Naive B cell (primary cell): ENCODE measurements around the gene MESD. TPM values are rescaled to one million over a fixed set of nuclear protein-coding genes. Genes with fewer than 3 reads are reported as not detected.
A peak's percentile ranks its signal among the peaks of the same experiment; 100 is the strongest.

Experiments
- ATAC-seq, 2 donors: fragments of 150-1000 bp; cut with Tn5 transposase; 2 replicates each; pipeline ENCODE4 v1.10.0; 2021; ENCODE audit warnings: low read depth in 2 of 2, mild to moderate bottlenecking in 2 of 2, moderate library complexity in 2 of 2
- DNase-seq: peaks from one replicate; pipeline ENCODE4 v3.0.0; 2022
- H3K27ac Mint-ChIP-seq, 6 donors: one replicate each; pipeline ENCODE4 v1.8.0; 2020 to 2022; ENCODE audit warnings: mild to moderate bottlenecking in 6 of 6, mixed read lengths in 6 of 6, moderate library complexity in 5 of 6, inconsistent platforms in 2 of 6
- H3K27me3 Mint-ChIP-seq, 3 donors: one replicate each; pipeline ENCODE4 v1.8.0; 2021 to 2022; ENCODE audit warnings: mixed read lengths in 3 of 3, mild to moderate bottlenecking in 1 of 3
- H3K36me3 Mint-ChIP-seq, 2 donors: one replicate each; pipeline ENCODE4 v1.8.0; 2020 to 2022; ENCODE audit warnings: mixed read lengths in 2 of 2, inconsistent platforms in 1 of 2, mild to moderate bottlenecking in 1 of 2
- H3K4me1 Mint-ChIP-seq, 3 donors: one replicate each; pipeline ENCODE4 v1.8.0; 2020 to 2022; ENCODE audit warnings: mixed read lengths in 3 of 3, inconsistent platforms in 1 of 3, mild to moderate bottlenecking in 1 of 3, moderate library complexity in 1 of 3
- H3K4me3 Mint-ChIP-seq, 8 donors: one replicate each; pipeline ENCODE4 v1.8.0; 2020 to 2022; ENCODE audit warnings: mild to moderate bottlenecking in 8 of 8, mixed read lengths in 8 of 8, moderate library complexity in 8 of 8, inconsistent platforms in 2 of 8
- H3K9me3 Mint-ChIP-seq, 7 donors: one replicate each; pipeline ENCODE4 v1.8.0; 2020 to 2022; ENCODE audit warnings: mixed read lengths in 7 of 7, mild to moderate bottlenecking in 5 of 7, inconsistent platforms in 2 of 7, moderate library complexity in 1 of 7
- polyA plus RNA-seq, 6 donors: library from polyadenylated mRNA; unstranded; fragments of 300-500 nt; fragmentation: Illumina TruSeq; gene quantifications; one replicate each; pipeline ENCODE4 v1.2.3, GENCODE V29; 2021; ENCODE audit warnings: low read depth in 6 of 6

MESD gene
- polyA plus RNA-seq, 6 donors from 2014 or later = 16.0 to 24.8 (median 20.4) TPM

DNA sequence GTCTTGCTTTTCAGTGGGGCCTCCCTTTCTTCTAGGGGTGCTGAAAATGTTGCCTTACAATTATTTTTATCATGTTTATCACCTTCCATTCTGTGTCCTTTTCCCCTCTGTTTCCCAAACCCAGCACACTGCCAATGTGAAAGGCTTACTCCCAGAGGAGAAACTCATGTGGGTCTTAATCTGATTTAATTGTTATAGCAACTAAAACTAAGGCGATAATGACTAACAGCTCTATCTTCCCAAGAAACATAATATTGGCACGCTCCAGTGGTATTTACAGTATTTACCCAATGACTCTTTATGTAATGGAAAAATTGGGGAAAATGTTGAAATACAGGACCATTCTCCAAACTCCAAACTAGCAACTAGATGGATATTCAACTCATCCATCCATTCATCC, 58.4 kb downstream of the MESD start:
- no peak overlapping the region for H3K27ac Mint-ChIP-seq
- DNase-seq (no peak), ATAC-seq (no peak)
- peaks cover 0 to 11% (median 0%) of the 10 kb centered on the region in 3 donors for H3K4me1 Mint-ChIP-seq
- no peak overlapping the region for H3K4me3 Mint-ChIP-seq
- peaks cover 0 to 3% (median 0%) of the 10 kb centered on the region in 7 donors for H3K9me3 Mint-ChIP-seq
- H3K36me3 Mint-ChIP-seq = peaks cover 0 to 7% of the 10 kb centered on the region in 2 donors
- H3K27me3 Mint-ChIP-seq = no peaks in the 10 kb centered on the region

DNA sequence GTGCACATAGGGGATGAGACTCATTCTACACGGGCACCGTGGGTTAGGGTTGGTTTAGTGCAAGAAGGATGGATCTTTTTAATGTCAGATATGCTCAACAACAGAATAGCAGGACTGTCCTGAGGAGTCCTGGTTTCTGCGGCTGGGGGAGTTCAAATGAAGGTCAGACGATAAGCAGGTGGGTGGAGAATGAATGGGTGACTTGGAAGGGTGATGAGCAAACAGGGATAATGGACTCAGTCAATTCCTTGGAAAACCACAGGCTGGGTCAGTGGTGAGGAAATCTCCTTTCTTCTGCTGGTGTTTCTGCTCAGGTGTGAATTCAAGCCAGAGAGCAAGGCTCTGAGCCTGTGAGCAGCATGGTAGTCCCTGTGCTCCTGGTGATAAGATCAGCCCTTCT, 59.9 kb downstream of the MESD start:
- Mint-ChIP-seq H3K9me3 (peaks cover 0 to 3% (median 0%) of the 10 kb centered on the region in 7 donors), H3K27me3 (no peaks in the 10 kb centered on the region)

DNA sequence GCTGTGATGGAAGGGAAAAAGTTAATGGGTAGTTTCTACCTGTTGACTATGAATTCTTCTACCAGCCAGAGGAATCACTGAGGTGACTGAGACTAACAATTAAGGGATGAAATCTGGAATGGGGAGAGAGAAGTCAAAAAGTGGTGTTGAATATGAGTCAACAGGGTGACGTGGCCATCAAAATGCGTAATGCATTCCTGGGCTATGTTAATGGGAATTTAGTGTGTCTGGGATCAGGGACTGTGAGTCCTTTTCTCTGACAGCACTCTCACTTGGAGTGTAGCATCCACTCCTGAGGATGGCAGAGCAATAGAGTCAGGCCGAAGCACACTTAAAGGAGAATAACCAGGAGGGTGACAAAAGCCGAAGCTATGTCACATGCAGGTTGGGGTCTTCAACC, 60.4 kb downstream of the MESD start:
- DNase-seq (no peak), ATAC-seq (no peak)
- Mint-ChIP-seq H3K27me3 (no peaks in the 10 kb centered on the region), H3K36me3 (no peaks in the 10 kb centered on the region), H3K4me3 (peak overlapping the region in 1 of 8 donors; percentile 43), H3K4me1 (peaks cover 0 to 4% (median 0%) of the 10 kb centered on the region in 3 donors), H3K9me3 (peaks cover 0 to 3% (median 0%) of the 10 kb centered on the region in 7 donors), H3K27ac (no peak overlapping the region)

More for the DNA sequence above, 59.9 kb downstream of the MESD start:
- DNase-seq (no peak), ATAC-seq (no peak)
- peak overlapping the region in 1 of 6 donors; percentile 23 for H3K27ac Mint-ChIP-seq
- peaks cover 0 to 3% of the 10 kb centered on the region in 2 donors for H3K36me3 Mint-ChIP-seq
- H3K4me1 Mint-ChIP-seq = peaks cover 0 to 8% (median 0%) of the 10 kb centered on the region in 3 donors
- H3K4me3 Mint-ChIP-seq = no peak overlapping the region

DNA sequence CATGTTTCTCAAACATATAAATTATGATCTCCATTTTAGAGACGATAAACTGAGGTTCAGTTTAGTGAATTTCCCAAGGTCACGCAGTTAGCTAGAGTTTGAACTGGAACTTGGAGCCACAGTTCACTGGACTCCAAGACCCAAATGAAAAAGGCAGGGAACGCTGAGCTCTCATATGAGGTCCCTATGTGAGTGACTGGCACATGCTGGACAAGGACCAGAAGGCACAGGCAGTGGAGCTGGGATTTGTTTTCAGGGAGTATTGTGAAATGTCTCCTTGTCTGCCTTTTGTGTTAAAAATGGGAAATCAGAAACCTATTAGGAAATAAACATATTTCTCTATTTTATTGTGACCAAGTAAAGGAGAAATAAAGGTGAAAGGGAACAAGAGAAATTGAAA, 63.5 kb downstream of the MESD start:
- Mint-ChIP-seq H3K36me3 (peaks cover 9 to 10% of the 10 kb centered on the region in 2 donors), H3K27ac (peak overlapping the region in 1 of 6 donors; percentile 22), H3K4me3 (no peak overlapping the region), H3K9me3 (no peaks in the 10 kb centered on the region), H3K27me3 (no peaks in the 10 kb centered on the region), H3K4me1 (peaks cover 2 to 5% (median 4%) of the 10 kb centered on the region in 3 donors)
- DNase-seq (no peak), ATAC-seq (no peak)

DNA sequence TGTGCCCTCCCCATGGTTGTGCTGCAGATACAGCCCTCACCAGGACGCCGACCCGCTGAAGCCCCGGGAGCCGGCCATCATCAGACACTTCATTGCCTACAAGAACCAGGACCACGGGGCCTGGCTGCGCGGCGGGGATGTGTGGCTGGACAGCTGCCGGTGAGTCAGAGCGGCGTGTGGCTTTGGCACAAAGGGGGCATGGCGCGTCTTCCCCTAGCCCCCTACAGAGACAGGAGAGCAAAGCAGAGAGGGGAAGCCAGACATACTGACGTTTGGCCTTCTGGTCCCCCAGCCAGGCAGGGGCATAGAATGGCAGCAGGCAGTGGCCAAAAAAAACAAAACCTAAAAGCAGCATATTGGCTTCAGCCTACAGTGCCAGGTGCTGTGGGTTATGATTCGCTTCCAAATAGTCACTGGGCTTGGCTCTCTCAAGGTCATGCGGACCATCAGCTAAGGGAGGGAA, 64.0 kb downstream of the MESD start:
- H3K36me3 Mint-ChIP-seq = peaks cover 9 to 10% of the 10 kb centered on the region in 2 donors
- no peak overlapping the region for H3K4me3 Mint-ChIP-seq
- ATAC-seq (no peak), DNase-seq (no peak)
- H3K4me1 Mint-ChIP-seq = peaks cover 2 to 5% (median 4%) of the 10 kb centered on the region in 3 donors
- H3K27ac Mint-ChIP-seq = peak overlapping the region in 1 of 6 donors; percentile 76
- no peaks in the 10 kb centered on the region for H3K9me3 Mint-ChIP-seq
- no peaks in the 10 kb centered on the region for H3K27me3 Mint-ChIP-seq

DNA sequence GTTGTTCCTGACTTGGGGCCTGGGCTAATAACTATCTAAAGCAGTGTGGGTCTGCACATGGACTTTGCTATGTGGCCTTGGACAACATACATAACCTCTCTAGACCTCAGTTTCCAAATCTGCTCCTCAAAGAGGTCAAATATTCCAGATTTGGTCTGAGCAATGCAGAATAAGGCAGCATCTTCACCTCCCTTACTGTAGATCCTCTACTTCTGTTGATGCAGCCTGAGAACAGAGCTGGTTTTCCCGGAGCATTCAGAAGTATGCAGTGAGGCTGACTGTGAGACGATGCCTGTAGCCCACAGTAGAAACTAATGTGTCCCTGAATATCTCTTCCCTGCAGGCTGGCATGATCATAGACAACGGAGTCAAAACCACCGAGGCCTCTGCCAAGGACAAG, 65.3 kb downstream of the MESD start:
- H3K27ac Mint-ChIP-seq = no peak overlapping the region
- peaks cover 9 to 10% of the 10 kb centered on the region in 2 donors for H3K36me3 Mint-ChIP-seq
- peaks cover 2 to 5% (median 4%) of the 10 kb centered on the region in 3 donors for H3K4me1 Mint-ChIP-seq
- H3K9me3 Mint-ChIP-seq = no peaks in the 10 kb centered on the region
- DNase-seq (no peak), ATAC-seq (no peak)
- H3K4me3 Mint-ChIP-seq = no peak overlapping the region
- H3K27me3 Mint-ChIP-seq = no peaks in the 10 kb centered on the region

DNA sequence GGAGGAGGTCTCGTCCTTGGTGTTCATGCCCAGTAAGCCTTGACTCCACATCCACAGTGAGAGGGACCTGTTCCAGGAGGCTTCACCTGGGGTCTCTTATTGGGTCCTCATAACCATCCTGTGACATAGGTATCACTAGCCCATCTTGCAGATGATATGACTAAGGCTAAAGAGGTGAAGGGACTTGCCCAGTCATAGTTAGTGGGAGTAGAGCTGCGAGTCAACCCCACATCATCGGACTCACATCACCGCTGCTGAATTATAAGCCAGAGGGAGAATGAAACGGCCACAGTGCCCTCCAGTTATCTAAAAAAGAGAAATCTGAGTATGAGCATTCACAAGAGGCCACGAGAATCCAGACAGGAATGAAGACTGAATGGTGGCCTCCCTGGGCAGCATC, 66.0 kb downstream of the MESD start:
- ATAC-seq (no peak), DNase-seq (no peak)
- H3K27me3 Mint-ChIP-seq = no peaks in the 10 kb centered on the region
- no peak overlapping the region for H3K27ac Mint-ChIP-seq
- H3K4me3 Mint-ChIP-seq = no peak overlapping the region
- peaks cover 9 to 10% of the 10 kb centered on the region in 2 donors for H3K36me3 Mint-ChIP-seq
- no peaks in the 10 kb centered on the region for H3K9me3 Mint-ChIP-seq
- peaks cover 2 to 5% (median 4%) of the 10 kb centered on the region in 3 donors for H3K4me1 Mint-ChIP-seq

DNA sequence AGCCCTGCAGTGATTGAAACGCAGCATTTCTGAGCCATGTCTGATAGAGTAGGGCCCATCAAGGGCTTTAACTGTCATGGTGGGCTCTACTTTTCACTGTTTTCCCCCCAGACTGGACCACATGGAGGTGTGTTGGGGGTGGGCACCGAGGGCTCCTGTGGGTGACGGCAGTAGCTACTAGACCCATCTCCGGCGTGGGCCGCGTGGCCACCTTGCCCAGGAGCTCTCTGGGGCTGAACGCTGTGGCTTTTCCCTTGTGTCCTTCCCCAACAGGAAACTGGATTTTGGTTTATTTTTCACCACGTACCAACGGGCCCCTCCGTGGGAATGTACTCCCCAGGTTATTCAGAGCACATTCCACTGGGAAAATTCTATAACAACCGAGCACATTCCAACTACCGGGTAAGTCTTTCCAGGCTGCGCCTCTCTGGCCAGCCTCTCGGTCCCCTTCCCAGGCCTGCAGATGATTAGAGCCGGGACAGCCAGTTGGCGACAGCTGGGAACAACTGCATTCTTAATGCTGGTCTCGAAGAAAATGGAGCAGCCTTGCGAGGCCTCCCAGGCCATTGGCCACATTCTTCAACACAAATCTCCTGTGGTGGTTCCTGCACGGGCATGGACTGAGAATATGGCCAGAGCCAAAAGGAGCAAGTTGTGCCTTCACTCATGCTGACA, 67.7 kb downstream of the MESD start:
- H3K36me3 Mint-ChIP-seq = peaks cover 9 to 10% of the 10 kb centered on the region in 2 donors
- H3K4me1 Mint-ChIP-seq = peaks cover 2 to 5% (median 4%) of the 10 kb centered on the region in 3 donors
- no peaks in the 10 kb centered on the region for H3K27me3 Mint-ChIP-seq
- DNase-seq = no peak
- no peak overlapping the region for H3K4me3 Mint-ChIP-seq
- no peaks in the 10 kb centered on the region for H3K9me3 Mint-ChIP-seq
- H3K27ac Mint-ChIP-seq = no peak overlapping the region
- ATAC-seq = no peak

DNA sequence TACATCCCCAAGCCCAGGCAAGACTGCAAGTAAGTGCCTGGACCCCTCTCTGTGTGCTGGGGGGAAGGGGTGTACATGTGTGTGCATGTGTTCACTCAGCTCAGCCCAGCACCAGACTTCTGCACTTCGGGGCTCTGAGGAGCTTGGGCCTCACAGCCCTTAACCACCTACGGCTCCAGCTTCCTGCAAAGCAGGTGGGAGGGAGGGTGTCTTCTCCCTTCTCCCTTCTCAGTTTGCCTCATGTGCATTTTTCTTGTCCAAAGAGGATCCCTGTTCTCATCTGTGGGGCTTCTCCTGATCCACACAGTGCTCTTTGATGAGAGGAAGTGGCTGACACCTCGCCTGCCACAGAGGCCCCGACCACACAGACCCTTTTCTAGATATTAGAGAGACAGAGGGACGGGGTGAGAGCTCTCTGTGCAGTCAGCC, 69.3 kb downstream of the MESD start:
- Mint-ChIP-seq H3K4me3 (no peak overlapping the region), H3K9me3 (no peaks in the 10 kb centered on the region), H3K36me3 (peaks cover 9 to 10% of the 10 kb centered on the region in 2 donors), H3K4me1 (peaks cover 0 to 5% (median 2%) of the 10 kb centered on the region in 3 donors), H3K27ac (no peak overlapping the region), H3K27me3 (no peaks in the 10 kb centered on the region)
- ATAC-seq = no peak
- no peak for DNase-seq

DNA sequence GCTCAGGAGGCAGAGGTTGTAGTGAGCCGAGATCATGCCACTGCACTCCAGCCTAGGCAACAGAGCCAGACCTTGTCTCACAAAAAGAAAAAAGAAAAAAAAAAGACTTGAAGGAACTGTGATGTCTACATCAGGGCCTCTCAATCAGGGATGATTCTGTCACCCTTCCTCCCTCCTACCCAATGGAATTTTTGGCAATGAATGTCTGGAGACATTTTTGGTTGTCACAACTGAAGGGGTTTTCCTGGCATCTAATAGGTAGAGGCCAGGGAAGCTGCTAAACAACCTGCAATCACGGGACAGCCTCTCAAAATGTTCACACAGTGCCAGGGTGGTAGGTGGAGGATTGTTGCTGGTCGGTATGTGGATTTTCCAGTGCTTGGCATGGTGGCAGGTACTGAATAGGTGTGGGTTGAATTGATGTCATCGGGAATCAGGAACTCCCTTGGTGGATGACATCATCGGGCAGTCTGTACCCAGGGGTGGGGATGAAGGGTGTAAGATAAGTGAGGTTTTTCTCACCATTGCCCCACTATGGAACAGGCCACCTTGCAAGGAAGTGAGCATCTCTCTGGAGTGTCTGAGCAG, 71.3 kb downstream of the MESD start:
- no peak for ATAC-seq
- H3K27me3 Mint-ChIP-seq = no peaks in the 10 kb centered on the region

DNA sequence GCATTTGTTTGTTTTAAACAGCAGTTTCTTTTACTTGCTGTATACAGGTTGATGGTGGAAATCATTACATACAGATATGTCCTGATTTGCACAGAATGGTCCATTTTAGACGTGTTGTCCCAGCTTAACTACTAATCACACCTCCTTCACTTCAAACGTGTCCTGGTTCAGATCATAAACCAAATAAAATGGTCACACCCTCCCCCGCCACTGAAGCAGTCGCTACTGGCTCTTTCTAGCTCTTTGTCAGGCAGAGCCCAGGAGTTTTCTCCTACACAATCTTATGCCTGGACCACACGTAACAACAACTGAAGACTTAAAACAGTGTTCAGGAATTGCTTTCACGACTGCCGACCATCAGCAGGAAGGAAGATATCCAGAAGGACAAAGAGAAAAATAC, 73.6 kb downstream of the MESD start:
- Mint-ChIP-seq H3K4me1 (no peaks in the 10 kb centered on the region), H3K4me3 (no peak overlapping the region)

More for the DNA sequence above, 71.3 kb downstream of the MESD start:
- Mint-ChIP-seq H3K9me3 (no peaks in the 10 kb centered on the region), H3K27ac (peak overlapping the region in 2 of 6 donors; percentile 23 to 44), H3K36me3 (peaks cover 9 to 10% of the 10 kb centered on the region in 2 donors), H3K4me3 (no peak overlapping the region), H3K4me1 (peaks cover 0 to 5% (median 2%) of the 10 kb centered on the region in 3 donors)
- DNase-seq = no peak

DNA sequence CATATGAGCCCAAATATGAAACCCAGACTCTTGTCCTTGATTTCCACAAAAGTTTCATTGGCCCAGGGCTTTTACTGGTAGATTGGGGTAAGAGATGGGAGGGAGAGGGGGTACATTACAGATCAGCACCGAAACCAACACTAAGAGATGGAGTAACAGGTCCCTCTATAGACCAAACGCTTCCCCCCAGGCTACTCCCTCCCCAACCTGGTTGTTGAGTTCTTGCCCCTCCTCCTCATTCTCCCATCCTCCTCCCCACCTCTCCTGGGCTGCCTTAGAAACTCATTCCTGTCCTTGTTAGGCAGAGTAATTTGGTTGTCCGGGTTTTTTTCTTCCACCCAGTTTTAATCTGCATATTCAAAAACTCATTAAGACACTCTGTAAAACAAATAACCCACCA, 74.1 kb downstream of the MESD start:
- ATAC-seq (no peak), DNase-seq (no peak)
- Mint-ChIP-seq H3K9me3 (no peaks in the 10 kb centered on the region), H3K36me3 (peaks cover 6% of the 10 kb centered on the region in 2 donors), H3K27ac (no peak overlapping the region), H3K4me3 (no peak overlapping the region), H3K27me3 (no peaks in the 10 kb centered on the region), H3K4me1 (no peaks in the 10 kb centered on the region)

More for the DNA sequence above, 73.6 kb downstream of the MESD start:
- Mint-ChIP-seq H3K36me3 (peaks cover under 1% of the 10 kb centered on the region in 2 donors), H3K27me3 (no peaks in the 10 kb centered on the region), H3K9me3 (no peaks in the 10 kb centered on the region), H3K27ac (no peak overlapping the region)
- DNase-seq (no peak), ATAC-seq (no peak)

DNA sequence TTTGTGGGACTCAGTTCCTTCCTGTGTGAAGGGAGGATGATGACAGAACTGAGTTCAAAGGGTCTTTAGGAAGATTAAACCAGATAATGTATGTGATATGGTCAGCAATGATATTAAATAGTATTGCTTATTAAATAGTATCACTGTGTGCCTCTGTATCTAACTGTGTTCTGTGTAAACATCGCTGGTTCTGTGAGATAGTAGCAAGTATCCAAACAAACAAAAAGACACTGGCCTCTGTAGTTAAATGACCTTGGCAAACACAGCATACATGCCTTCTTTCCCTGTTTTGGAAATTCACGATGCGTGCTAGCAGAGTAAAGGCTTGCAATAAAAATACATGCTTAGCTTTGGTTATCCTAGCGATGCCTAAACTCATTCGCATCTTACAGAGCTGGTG, 76.1 kb downstream of the MESD start:
- H3K27ac Mint-ChIP-seq = no peak overlapping the region
- DNase-seq = no peak
- no peaks in the 10 kb centered on the region for H3K4me1 Mint-ChIP-seq
- H3K36me3 Mint-ChIP-seq = peaks cover 17 to 20% of the 10 kb centered on the region in 2 donors
- no peak overlapping the region for H3K4me3 Mint-ChIP-seq
- H3K27me3 Mint-ChIP-seq = no peaks in the 10 kb centered on the region
- no peak for ATAC-seq
- H3K9me3 Mint-ChIP-seq = peaks cover 0 to 3% (median 0%) of the 10 kb centered on the region in 7 donors

DNA sequence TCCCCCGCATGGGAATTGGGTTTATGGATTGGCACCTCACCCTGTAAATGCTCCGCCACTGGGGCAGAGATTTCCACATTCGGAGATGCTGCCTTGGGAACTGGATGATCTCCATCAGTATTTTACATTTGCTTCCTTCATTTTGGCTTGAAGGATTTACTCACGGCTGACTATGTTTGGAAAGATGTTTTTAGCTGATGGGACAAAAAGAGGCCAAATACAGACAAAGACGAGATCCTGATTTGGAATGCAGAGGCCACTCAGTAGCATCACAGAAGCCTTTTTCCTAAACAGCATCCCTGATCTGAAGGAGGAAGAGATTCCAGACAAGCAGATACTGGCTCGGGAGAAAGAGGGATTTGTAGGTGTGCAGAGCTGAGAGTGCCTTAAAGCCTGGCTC, 76.9 kb downstream of the MESD start:
- no peaks in the 10 kb centered on the region for H3K4me1 Mint-ChIP-seq
- H3K27ac Mint-ChIP-seq = peak overlapping the region in 1 of 6 donors; percentile 6
- ATAC-seq (no peak), DNase-seq (no peak)
- peaks cover 0 to 3% (median 0%) of the 10 kb centered on the region in 7 donors for H3K9me3 Mint-ChIP-seq
- peaks cover 18 to 21% of the 10 kb centered on the region in 2 donors for H3K36me3 Mint-ChIP-seq
- H3K27me3 Mint-ChIP-seq = no peaks in the 10 kb centered on the region
- no peak overlapping the region for H3K4me3 Mint-ChIP-seq
